NAMALWA (cell line): ENCODE measurements around the gene GJA1.
"Not testable (repeated sequence)": the region's sequence is repeated elsewhere in the genome, so short reads cannot be mapped to it uniquely, and the experiment has no call there.

Experiments used
- DNase-seq: peaks from one replicate; pipeline ENCODE4 v3.0.0-alpha.2; 2015; ENCODE audit warnings: low spot score

The GJA1 gene

GRCh38 chr6:121436960-121437850 lies 1.8 kb downstream of the GJA1 start:
- no peak for DNase-seq

GRCh38 chr6:121437851-121438651 lies 2.6 kb downstream of the GJA1 start:
- DNase-seq: no peak

GRCh38 chr6:121438869-121439268 lies 3.4 kb downstream of the GJA1 start:
- no peak for DNase-seq

GRCh38 chr6:121439475-121439874 lies 4.0 kb downstream of the GJA1 start:
- no peak for DNase-seq

GRCh38 chr6:121439926-121440325 lies 4.5 kb downstream of the GJA1 start:
- DNase-seq: no peak

GRCh38 chr6:121441477-121441876 lies 6.0 kb downstream of the GJA1 start:
- no peak for DNase-seq

GRCh38 chr6:121442576-121442975 lies 7.1 kb downstream of the GJA1 start:
- no peak for DNase-seq

GRCh38 chr6:121443971-121444541 lies 8.6 kb downstream of the GJA1 start:
- no peak for DNase-seq

GRCh38 chr6:121446705-121447104 lies 11.3 kb downstream of the GJA1 start:
- DNase-seq: not testable (repeated sequence)

GRCh38 chr6:121447746-121448145 lies 12.3 kb downstream of the GJA1 start:
- DNase-seq: not testable (repeated sequence)

- not testable (repeated sequence) for DNase-seq
Measured at GRCh38 chr6:121448528-121448927, 13.1 kb downstream of the GJA1 start.

GRCh38 chr6:121449331-121449730 lies 13.9 kb downstream of the GJA1 start:
- DNase-seq: no peak

- no peak for DNase-seq
Measured at GRCh38 chr6:121450242-121450641, 14.8 kb downstream of the GJA1 start.

- no peak for DNase-seq
Measured at GRCh38 chr6:121451250-121451649, 15.8 kb downstream of the GJA1 start.

- no peak for DNase-seq
Measured at GRCh38 chr6:121453191-121453590, 17.7 kb downstream of the GJA1 start.

- no peak for DNase-seq
Measured at GRCh38 chr6:121460170-121460569, 24.7 kb downstream of the GJA1 start.

GRCh38 chr6:121463087-121463486 lies 27.6 kb downstream of the GJA1 start:
- no peak for DNase-seq

- no peak for DNase-seq
Measured at GRCh38 chr6:121465101-121465500, 29.7 kb downstream of the GJA1 start.

GRCh38 chr6:121479486-121480098 lies 44.1 kb downstream of the GJA1 start:
- no peak for DNase-seq

GRCh38 chr6:121480099-121480713 lies 44.8 kb downstream of the GJA1 start:
- no peak for DNase-seq

GRCh38 chr6:121482004-121482693 lies 46.7 kb downstream of the GJA1 start:
- DNase-seq: no peak
